GM21529 (cell line): ENCODE measurements around the gene XPNPEP2.

Experiments used
- ATAC-seq: cut with Tn5 transposase; IDR thresholded peaks from one replicate; pipeline ENCODE4 v1.9.1; 2021; ENCODE audit not compliant: unreplicated experiment

The XPNPEP2 gene, protein sequence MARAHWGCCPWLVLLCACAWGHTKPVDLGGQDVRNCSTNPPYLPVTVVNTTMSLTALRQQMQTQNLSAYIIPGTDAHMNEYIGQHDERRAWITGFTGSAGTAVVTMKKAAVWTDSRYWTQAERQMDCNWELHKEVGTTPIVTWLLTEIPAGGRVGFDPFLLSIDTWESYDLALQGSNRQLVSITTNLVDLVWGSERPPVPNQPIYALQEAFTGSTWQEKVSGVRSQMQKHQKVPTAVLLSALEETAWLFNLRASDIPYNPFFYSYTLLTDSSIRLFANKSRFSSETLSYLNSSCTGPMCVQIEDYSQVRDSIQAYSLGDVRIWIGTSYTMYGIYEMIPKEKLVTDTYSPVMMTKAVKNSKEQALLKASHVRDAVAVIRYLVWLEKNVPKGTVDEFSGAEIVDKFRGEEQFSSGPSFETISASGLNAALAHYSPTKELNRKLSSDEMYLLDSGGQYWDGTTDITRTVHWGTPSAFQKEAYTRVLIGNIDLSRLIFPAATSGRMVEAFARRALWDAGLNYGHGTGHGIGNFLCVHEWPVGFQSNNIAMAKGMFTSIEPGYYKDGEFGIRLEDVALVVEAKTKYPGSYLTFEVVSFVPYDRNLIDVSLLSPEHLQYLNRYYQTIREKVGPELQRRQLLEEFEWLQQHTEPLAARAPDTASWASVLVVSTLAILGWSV

DNA sequence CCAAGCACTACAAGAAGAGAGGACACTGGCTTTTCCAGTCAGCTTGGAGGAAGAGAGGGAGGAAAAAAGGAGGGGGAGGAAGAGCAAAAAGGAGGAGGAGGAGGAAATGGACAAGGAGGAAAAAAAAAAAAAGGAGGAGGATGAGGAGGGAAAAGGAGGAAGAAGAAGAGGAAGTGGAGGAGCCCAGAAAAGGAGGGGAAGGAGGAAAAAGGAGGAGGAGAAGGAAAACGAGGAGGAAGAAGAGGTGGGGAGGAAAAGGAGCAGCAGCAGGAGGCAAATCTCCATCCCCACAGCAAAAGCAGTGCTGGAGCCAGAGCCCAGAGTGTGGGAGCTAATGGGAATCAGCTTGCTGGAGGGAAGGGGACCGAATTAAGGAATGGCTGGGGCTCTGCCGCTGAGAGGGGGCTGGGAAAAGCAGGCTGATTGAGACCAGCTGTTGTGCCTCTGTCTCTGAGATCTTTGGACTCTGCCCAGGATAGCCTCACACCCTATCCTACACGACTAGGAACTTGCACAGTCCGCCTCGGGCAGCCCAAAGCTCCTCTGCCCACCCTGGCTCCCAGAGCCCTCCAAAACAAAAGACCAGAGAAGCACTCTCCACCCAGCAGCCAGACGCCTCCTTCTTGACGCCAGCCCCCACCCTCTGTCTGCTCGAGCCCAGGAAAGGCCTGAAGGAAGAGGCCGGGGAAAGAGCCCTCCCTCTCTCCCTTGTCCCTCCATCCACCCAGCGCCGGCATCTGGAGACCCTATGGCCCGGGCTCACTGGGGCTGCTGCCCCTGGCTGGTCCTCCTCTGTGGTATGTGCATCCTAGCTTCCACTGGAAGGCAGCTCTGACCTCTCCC, at the start of gene XPNPEP2:
TSS of gene XPNPEP2 (plus strand) at position 514 of the 843 bp plus-strand sequence. CDS start at position 749, 235 bp downstream.
- no peak for ATAC-seq

DNA sequence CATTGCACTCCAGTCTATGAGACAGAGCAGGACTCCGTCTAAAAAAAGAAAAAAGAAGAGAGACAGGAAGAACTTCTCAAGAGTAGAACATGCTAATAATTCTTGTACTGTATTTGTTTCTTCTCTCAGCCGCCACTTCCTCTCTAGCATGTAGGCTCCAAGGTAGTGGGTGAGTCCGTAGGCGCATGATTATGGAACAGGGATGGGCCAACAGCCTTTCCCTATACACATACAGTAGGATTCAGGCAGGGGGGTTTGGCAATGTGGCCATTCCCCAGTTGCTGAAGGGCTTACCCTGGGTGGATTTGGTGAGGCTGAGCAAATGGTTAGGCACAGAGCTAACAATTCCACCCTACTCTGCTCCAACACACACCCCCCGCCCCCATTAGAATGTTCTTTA, 49.0 kb upstream of the XPNPEP2 start:
- no peak for ATAC-seq

DNA sequence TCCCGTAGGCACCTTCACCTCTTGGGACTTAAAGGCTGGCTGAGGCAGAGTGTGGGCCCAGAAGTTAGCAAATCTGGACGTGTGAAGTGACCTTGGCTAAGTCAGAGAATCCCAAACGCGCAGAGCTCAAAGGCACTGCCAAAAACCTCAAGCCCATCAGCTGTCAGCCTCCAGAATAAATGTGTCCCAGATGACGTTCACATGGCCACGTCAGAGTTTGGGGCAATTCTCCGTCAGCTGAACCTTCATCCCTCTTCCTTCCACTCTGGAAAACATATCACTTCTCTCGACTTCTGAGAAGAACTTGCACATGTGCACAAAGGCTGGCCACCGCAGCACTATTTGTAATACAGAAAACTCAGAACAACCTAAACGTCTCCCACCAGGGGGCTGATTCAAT, 48.3 kb upstream of the XPNPEP2 start:
- ATAC-seq = no peak

DNA sequence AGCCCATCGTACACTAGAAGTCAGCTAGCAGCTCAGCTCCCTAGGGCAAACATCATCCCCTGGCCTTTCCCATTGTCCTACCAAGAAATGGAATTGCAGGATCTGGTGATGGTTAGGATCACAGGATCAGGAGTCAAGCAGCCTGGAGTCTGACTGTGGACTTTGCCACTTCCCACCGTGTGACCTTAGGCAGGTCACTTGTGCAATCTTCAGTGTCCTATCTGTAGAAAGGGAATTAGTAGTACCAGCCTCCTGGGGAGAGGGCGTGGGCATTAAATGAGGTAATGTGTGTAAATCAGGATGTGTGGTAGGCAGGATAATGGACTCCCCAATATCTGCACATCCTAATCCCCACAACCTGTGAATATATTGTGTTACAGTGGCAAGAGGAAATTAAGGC, 45.4 kb upstream of the XPNPEP2 start:
- ATAC-seq = no peak

DNA sequence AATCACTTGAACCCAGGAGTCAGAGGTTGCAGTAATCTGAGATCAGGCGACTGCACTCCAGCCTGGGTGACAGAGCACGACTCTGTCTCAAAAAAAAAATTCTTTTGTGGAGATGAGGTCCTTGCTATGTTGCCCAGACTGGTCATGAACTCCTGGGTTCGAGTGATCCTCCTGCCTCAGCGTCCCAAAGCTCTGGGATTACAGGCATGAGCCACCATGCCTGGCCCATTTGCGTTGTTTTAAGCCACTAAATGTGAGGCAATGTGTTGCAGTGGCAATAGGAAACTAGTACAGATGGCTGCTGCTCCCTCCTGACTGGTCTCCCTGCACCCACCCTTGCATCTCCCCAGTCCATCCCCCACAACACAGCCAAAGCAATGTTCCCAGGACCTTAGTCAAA, 44.0 kb upstream of the XPNPEP2 start:
- ATAC-seq = no peak

DNA sequence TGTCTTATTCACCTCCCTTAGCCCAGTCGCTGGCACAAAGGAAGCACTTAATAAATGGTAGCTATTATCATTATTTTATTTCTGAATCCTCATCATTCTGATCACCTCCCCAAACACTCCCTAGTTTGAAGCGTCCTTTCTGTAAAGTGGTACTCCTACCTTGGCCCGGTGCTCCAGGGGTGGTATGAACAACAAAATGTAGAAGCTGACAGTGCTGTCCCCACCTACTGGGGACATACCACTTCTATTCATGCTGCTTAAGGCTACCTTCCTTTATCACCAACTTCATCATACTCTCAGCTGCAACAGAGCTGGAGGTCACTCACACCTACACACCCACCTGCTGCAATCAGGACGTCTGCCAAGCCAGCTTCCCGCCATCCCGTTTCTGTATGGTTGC, 43.2 kb upstream of the XPNPEP2 start:
- ATAC-seq = no peak

DNA sequence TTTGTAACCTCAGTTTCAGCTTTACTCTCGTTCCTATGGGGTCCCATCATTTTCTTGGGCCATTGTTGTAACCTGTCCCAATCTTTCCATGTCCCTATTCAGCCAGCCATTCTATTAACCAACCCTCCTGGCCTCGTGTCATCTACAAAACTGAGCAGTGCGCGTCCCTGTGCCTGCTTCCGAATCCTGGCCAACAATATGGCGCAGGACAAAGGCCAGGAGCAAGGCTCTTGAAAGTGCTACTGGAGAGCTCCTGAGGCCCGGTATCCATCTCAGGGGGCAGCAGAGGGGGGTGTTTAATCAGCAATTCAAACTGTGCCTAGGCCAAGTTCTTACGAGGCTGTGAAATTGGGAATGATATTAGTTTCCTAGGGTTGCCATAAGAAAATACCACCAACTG, 42.8 kb upstream of the XPNPEP2 start:
- ATAC-seq = no peak

DNA sequence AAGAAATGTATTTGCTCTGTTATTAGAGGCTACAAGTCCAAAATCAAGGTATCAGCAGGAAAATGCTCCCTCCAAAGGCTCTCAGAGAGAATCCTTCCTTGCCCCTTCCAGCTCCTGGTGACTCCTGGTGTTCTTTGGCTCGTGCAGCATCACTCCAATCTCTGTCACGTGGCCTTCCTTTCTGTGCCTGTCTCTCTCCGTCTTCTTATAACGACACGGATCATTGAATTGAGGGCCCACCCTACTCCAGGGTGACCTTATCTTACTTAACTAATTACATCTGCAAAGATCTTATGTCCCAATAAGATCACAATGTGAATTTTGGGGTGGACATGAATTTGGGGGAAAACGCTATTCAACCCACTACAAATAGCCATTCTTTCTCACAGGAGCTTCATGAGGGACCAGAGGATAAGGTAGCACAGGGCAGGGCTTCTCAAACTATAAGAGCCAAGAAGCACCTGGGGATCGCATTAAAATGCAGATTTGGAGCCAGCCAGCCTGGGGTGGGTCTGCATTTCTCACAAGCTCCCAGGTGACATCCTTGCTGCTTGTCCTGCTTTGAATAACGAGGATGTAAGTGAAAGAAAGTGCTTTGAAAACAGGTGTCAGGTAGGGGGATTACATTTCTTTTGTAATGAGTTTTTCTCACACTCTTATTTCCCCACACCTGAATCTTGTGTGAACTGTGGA, 42.2 kb upstream of the XPNPEP2 start:
- no peak for ATAC-seq

DNA sequence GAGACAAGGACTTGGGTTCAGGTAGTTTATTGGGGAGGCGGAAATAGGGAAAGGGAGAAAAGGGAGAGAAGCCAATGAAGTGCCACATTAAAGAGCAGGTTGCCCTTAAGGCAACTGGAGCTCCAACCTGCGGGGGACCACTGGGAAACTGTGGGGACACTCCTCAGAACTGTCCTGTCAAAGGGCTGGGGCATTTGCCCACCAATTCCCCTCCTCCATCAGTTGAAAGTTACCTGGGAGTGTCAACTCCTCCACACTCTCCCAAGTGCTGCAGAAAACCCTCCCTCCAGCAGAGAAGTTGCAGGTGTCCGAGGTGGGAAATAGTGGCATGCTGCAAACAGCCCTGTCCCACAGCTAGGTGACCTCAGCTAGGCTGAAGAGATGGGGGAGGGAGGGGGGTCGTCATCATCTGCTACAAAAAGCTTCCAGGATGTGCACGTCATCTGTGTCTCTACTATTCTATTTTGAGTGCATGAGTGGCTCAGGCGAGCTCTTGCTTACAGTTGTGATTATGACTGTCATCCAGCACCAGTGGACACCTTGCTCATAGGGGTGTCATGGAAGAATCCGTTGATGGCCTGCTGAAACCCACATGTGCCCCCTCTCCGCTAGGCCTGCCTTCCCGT, 41.5 kb upstream of the XPNPEP2 start:
- ATAC-seq = no peak

DNA sequence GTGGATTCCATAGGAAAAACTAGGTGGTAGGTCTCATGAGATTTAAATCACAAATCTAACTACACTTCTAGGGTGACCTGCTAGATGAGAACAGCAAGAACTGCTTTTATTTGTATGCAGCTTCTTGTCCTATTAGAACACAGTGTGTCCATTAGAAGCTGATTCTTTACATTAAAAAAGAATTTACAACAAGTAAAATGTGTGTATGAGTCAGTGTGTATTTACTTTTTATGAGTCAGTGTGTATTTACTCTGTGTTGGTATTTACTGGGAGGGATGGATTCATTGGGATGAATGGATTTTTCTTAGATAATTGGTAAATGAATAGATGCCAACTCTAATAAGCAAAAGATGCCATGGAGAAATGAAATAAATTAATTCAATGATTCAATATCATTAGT, 40.6 kb upstream of the XPNPEP2 start:
- no peak for ATAC-seq

DNA sequence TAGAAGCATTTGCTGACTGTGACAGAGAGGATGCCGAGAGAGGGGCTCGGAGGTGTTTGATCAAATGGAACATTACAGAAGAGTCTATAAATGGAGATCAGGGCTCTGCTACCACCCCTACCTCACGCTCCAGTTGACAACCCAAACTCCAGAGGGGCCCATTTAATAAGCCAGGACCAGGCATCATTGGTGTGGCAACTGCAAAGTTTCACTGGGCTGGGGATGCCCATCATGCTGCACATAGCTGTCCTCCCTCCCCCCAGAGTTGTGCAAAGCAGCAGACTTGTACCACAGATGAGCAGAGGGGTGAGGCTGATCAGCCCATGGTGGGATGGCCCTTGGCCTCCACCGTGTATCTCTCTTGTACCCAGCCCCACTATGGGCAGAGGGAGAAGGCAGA, 38.2 kb upstream of the XPNPEP2 start:
- no peak for ATAC-seq

DNA sequence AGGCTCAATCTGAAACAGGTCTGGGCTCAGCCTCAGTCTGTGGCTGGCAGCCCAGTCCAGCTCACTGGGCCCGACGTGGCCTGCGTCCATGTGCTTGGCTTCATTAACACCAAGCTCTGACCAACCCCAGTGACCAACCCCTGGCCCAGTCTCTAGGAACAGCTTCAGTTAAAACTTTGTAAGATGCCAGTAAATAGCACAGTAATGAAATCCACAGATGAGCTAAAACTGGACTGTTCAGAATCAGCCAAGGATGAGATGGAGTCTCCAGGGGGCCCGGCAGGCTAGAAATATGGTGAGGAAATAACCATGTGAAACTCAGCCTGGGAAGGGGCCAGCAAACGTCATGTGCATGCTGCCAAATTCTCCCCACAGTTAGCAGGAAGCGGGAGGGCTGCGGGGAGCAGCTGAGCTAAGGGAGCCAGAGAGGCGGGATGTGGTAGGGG, 37.1 kb upstream of the XPNPEP2 start:
- no peak for ATAC-seq

DNA sequence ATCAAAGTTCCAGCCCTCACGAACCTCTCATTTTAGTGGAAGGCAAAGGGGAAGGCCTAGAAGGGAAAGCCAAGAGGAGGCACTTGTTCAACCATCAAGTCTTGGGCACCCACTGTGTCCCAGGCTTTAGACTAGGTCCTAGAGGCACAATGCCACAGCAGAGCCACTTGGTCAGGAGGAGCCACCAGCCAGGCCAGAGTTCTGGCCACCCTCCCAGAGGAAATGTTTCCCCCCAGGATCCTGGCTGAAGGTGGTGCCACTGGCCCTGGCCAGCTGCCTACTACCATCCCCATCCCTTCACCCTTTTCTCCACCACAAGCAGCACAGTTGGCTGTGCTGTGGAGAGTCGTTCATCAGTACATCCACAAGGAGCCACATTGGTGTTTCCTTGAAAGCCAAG, 34.3 kb upstream of the XPNPEP2 start:
- ATAC-seq = no peak

DNA sequence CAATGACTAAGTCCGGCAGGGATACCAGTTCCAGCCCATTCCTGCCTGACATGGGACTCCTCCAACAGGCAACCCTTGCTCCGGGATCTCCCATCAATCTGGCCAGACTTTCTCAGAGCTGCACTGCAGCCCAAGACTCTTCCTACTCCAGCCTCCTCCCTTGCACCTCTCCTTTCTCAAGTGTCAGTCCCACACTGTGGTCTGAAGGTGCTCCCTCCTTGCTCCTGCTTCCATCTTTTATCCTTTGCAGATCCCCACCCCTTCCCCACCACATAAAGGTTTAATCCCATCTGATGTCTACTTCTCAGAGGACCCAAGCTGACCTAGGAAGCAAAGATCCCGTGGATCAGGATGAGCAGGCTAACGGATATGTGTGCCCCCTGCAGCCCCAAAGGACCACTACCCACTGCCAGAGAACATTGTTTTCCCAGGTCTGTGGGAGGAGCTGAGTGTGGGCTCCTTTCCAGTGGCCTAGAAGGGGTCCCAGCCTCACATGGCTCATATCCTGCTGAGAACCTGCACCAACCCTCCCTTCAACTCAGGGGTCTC, 33.3 kb upstream of the XPNPEP2 start:
- ATAC-seq = no peak

DNA sequence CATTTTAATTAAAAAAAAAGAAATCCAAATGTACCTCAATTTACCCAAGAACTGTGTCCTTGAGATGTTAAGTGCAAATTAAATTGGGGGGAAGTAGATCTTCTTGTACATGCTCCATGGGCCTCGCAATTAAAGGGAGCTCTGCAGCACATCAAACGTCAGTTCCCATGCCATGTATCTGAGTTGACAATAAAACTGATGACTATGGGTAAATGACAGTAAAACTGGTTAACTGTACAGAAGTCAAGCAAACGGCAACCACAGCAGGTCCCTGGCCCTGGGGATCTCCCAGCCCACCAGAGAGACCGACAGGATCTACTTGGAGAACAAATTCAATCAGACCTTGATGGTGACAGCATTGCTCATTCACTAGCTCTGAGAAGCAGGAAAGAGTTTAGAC, 32.8 kb upstream of the XPNPEP2 start:
- no peak for ATAC-seq

DNA sequence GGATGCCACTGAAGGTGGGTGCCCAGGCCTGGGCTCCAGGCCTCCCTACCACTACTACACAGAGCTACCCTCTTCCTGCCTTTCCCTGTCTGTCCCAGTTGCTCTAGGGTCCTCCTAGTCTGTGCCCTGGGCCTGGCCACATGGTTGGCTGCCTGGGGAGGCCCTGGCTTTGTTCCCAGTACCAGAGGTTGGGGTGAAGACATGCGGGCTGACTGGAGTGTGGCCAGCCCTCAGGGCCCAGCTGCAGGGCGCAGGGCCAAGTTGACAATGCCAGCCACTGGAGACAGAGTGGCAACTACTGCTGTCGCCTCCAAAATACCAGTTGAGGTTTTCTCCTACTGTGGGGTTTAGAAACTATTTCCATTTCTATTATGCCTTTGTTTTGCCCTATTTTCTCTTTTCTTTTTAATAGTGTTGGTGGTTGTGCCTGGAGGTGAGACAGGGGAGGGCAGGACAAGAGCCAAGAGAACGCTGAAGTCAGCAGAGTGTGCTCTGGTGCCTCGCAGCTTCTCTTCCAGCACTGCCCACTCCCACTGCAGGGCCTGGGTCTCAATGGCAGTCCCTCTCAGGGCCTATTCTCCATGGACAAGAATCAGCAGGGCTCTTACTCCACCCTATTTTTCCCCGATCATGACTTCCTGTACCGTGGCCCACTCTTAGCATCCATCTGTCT, 32.2 kb upstream of the XPNPEP2 start:
- ATAC-seq = no peak

DNA sequence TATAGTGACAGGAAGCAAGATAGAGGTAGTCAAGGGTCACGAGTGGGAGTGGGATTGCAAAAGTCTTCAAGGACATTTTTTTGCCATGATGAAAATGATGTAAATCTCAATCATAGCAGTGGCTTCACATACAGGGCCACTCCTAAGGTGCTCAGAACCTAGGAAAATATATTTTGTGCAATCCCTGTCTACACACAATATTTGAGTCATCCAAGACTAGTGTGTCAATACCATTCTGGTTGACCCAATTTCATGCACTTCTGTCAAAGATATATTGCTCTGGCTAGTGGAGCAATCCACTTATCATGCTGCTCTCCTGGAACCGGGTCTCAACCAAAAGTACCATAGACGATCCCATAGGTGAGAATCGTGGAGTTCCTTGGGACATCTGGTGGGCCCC, 24.2 kb upstream of the XPNPEP2 start:
- ATAC-seq = no peak

DNA sequence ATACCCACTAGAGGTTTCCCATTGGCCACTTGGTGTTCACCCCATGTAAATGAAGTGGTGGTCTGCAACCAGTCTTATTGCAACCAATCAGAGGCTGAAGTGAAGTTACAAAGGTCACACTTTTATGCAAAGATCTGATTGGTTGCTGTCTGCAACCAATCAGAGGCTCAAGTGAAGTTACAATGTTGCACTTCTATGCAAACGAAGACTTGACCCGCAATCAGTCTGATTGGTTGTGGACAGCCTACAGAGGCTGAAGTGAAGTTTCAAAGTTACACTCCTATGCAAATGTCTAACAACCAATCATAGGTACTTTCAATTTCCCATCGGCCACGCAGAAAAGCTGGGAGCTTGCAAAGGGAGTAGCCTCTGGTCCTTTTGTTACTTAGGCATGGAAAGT, 22.3 kb upstream of the XPNPEP2 start:
- no peak for ATAC-seq

DNA sequence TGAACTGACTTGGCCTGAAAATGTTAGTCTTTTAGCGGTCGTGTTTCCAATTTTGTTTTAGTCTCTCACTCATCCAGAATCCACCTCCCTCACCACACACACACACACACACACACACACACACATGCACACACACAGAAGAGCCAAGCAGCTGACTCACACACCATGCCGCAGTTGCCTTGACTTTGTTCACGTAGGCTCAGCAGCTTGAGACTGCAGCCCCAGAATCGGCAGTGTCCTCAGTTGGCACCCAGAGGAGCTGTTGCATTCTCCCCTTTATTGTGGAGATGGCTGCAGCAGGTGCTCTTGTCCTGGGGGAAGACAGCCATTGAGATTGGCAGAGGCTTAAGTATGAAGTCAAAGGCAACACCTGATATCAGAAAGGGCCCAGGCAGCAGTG, 20.9 kb upstream of the XPNPEP2 start:
- ATAC-seq = no peak

DNA sequence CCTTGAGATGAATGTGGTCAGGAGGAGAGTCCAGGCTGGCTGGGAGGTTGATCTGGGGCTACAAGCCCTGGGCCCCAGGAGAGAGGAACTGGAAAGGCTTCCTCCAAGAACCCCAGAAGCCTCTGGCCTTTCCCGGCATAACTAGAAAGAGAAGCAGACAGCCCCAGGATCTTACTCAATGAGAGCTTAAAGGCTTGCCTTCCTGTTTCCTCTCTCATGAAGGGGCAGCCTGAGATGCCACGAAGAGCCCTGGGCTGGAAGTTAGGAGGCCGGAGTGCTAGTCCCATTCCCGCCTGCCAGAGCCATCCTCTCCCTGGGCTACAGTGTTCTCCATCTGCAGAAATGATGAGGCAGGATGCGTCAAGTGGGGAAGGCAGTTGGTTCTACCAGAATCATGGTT, 20.1 kb upstream of the XPNPEP2 start:
- ATAC-seq = no peak
